Endothelial cell of umbilical vein (primary cell): ENCODE measurements around the gene HAPLN2. TPM values are rescaled to one million over a fixed set of nuclear protein-coding genes. Genes with fewer than 3 reads are reported as not detected.

Experiments used
- BruUV-seq: library from RNA; stranded (reverse); fragments of 400-500 nt; replicated peaks from 2 replicates; lab custom pipeline; 2021; lab: Mats Ljungman, UMichigan
- CTCF ChIA-PET: fragments of 300-600, 350-600 bp; sonication (Branson Sonifier 250); formaldehyde crosslinking; loops from one replicate; lab custom pipeline; 2021; ENCODE audit warnings: antibody characterized with exemption, inconsistent platforms; lab: Charles Lee
- POLR2A ChIA-PET: fragments of 300-600, 350-600 bp; sonication (Branson Sonifier 250); formaldehyde crosslinking; loops from one replicate; lab custom pipeline; 2021; ENCODE audit warnings: antibody characterized with exemption, inconsistent platforms; lab: Charles Lee
- DNase-seq: peaks from one replicate; pipeline ENCODE4 v3.0.0-alpha.2; 2011; ENCODE audit warnings: low read depth, low spot score
- FAIRE-seq: peaks from 2 replicates; lab custom pipeline; 2011; peaks lifted over from hg19 to GRCh38; lab: Jason Lieb, UNC
- H2AFZ ChIP-seq: 2 replicates; pipeline ENCODE4 v1.6.0; 2012; ENCODE audit warnings: low read depth, low read length, control low read depth, inconsistent platforms
- H3K27ac ChIP-seq: 2 replicates; pipeline ENCODE4 v1.5.1; 2011; ENCODE audit warnings: low read depth, mild to moderate bottlenecking, control low read depth, low read length, moderate library complexity; ENCODE audit not compliant: insufficient read depth
- H3K27me3 ChIP-seq, 2 experiments: 2 replicates each; pipeline versions ENCODE4 v1.6.0 to v1.6.1; 2011; ENCODE audit warnings: low read length in 2 of 2, mixed read lengths in 1 of 2; ENCODE audit not compliant: control insufficient read depth in 2 of 2, insufficient read depth in 2 of 2
- H3K36me3 ChIP-seq, 2 experiments: 2 replicates in 1 of 2; 3 replicates in 1 of 2; pipeline ENCODE4 v1.5.1; 2011; ENCODE audit warnings: low read length in 2 of 2, mild to moderate bottlenecking in 1 of 2, moderate library complexity in 1 of 2; ENCODE audit not compliant: control insufficient read depth in 2 of 2, insufficient read depth in 2 of 2; ENCODE audit errors: extremely low read depth in 1 of 2
- H3K4me1 ChIP-seq: 3 replicates; pipeline ENCODE4 v1.5.1; 2011; ENCODE audit warnings: mild to moderate bottlenecking, low read length; ENCODE audit not compliant: control insufficient read depth, insufficient read depth; ENCODE audit errors: extremely low read depth
- H3K4me2 ChIP-seq: 2 replicates; pipeline ENCODE4 v1.6.1; 2011; ENCODE audit warnings: low read length, control low read depth, mixed read lengths; ENCODE audit not compliant: insufficient read depth
- H3K4me3 ChIP-seq, 3 experiments: fragments of 200-600 bp in 1 of 3; sonication (generic), shearing (Covaris generic) in 1 of 3; replicated peaks in 1 of 3; 2 replicates each; pipeline ENCODE4 v1.5.1; 2011 to 2016; ENCODE audit warnings: control low read depth in 3 of 3, low read length in 3 of 3, mild to moderate bottlenecking in 2 of 3, inconsistent platforms in 1 of 3, low read depth in 1 of 3, moderate library complexity in 1 of 3; ENCODE audit not compliant: insufficient read depth in 1 of 3
- H3K79me2 ChIP-seq: 2 replicates; pipeline ENCODE4 v1.6.0; 2012; ENCODE audit warnings: low read length, inconsistent platforms; ENCODE audit not compliant: control insufficient read depth, insufficient read depth
- H3K9ac ChIP-seq: replicated peaks from 2 replicates; pipeline ENCODE3; 2011; ENCODE audit warnings: low read length, control low read depth; ENCODE audit not compliant: insufficient read depth; ENCODE audit errors: extremely low read depth
- H3K9me1 ChIP-seq: replicated peaks from 3 replicates; pipeline ENCODE4 v1.6.0; 2011; ENCODE audit warnings: mild to moderate bottlenecking, low read length; ENCODE audit not compliant: control insufficient read depth, insufficient read depth; ENCODE audit errors: extremely low read depth
- H3K9me3 ChIP-seq: replicated peaks from 2 replicates; pipeline ENCODE4 v1.5.1; 2012; ENCODE audit warnings: low read length, inconsistent platforms; ENCODE audit not compliant: control insufficient read depth, insufficient read depth
- H4K20me1 ChIP-seq: replicated peaks from 2 replicates; pipeline ENCODE3; 2011; ENCODE audit warnings: mild to moderate bottlenecking, low read length; ENCODE audit not compliant: control insufficient read depth, insufficient read depth; ENCODE audit errors: extremely low read depth
- CTCF ChIP-seq, 2 donors: IDR thresholded peaks; 1 replicate in 1 of 2; 2 replicates in 1 of 2; pipeline ENCODE4 v1.5.1; 2011; ENCODE audit warnings: low read length in 2 of 2, mild to moderate bottlenecking in 2 of 2, moderate library complexity in 2 of 2, control low read depth in 1 of 2, inconsistent platforms in 1 of 2, low read depth in 1 of 2; ENCODE audit not compliant: insufficient read depth in 1 of 2; ENCODE audit errors: extremely low read depth in 1 of 2
- EZH2 ChIP-seq: IDR thresholded peaks from 2 replicates; pipeline ENCODE4 v1.6.1; 2012; ENCODE audit warnings: borderline replicate concordance, low read depth, mild to moderate bottlenecking, moderate library complexity, low read length, inconsistent platforms; ENCODE audit not compliant: severe bottlenecking
- FOS ChIP-seq: IDR thresholded peaks from 2 replicates; pipeline ENCODE4 v1.6.1; 2011; ENCODE audit warnings: mild to moderate bottlenecking, low read length, moderate library complexity, borderline replicate concordance; ENCODE audit not compliant: insufficient read depth
- GATA2 ChIP-seq: IDR thresholded peaks from 2 replicates; pipeline ENCODE4 v1.7.0; 2011; ENCODE audit warnings: low read depth, mild to moderate bottlenecking, moderate library complexity, mixed read lengths, low read length; ENCODE audit not compliant: insufficient read length, insufficient read depth
- JUN ChIP-seq: IDR thresholded peaks from 2 replicates; pipeline ENCODE4 v1.6.1; 2011; ENCODE audit warnings: borderline replicate concordance, low read depth; ENCODE audit not compliant: insufficient read length, insufficient read depth
- MAX ChIP-seq: IDR thresholded peaks from 2 replicates; pipeline ENCODE4 v1.6.1; 2011; ENCODE audit not compliant: insufficient read depth, insufficient read length
- MYC ChIP-seq: IDR thresholded peaks from one replicate; pipeline ENCODE4 v1.6.1; 2011; ENCODE audit warnings: mild to moderate bottlenecking, low read depth, low read length
- POLR2A ChIP-seq: IDR thresholded peaks from 2 replicates; pipeline ENCODE4 v1.6.1; 2012; ENCODE audit warnings: low read depth, mild to moderate bottlenecking, control low read depth, low read length
- POLR2AphosphoS5 ChIP-seq: IDR thresholded peaks from 2 replicates; pipeline ENCODE4 v1.6.1; 2012; ENCODE audit warnings: low read depth, mild to moderate bottlenecking, control low read depth, low read length, moderate library complexity; ENCODE audit not compliant: insufficient read depth
- dilution Hi-C: fragments of 300-500 bp; cut with MboI; formaldehyde crosslinking; loops from one replicate; pipeline ENCODE4 v1.15.0; 2019; ENCODE audit warnings: low sequenced_read_pairs; ENCODE audit not compliant: extremely low pct_ligation_motif_present
- intact Hi-C: fragments of 100-400 bp; cut with micrococcal nuclease; formaldehyde crosslinking; loops from one replicate; pipeline ENCODE4 v1.10.0; 2022
- polyA plus RNA-seq, 4 experiments: library from polyadenylated mRNA; depleted of rRNA in 3 of 4; stranded (reverse) in 3 of 4; unstranded in 1 of 4; fragments of >200 nt; gene quantifications; 2 replicates each; pipeline versions ENCODE4 v1.2.1 to v1.2.3, GENCODE V29; 2011 to 2012; ENCODE audit warnings: missing spikeins in 1 of 4
- total RNA-seq: library from RNA; stranded (reverse); gene quantifications from 2 replicates; pipeline ENCODE4 v1.2.3, GENCODE V29; 2021

The HAPLN2 gene
- total and polyA plus RNA-seq, 2 donors (not counting 3 experiments of a cell fraction or from before 2014, with no cell fraction given) = not detected

- Histone ChIP-seq H3K9me3 (no peaks in the 10 kb centered on the region), H3K79me2 (no peaks in the 10 kb centered on the region), H4K20me1 (no peaks in the 10 kb centered on the region), H3K4me3 (no peak overlapping the region), H3K9me1 (no peaks in the 10 kb centered on the region), H3K36me3 (no peaks in the 10 kb centered on the region), H2AFZ (no peak overlapping the region), H3K4me1 (no peaks in the 10 kb centered on the region), H3K4me2 (no peak overlapping the region), H3K27ac (no peak overlapping the region), H3K9ac (no peak overlapping the region), H3K27me3 (peaks cover 80 to 87% of the 10 kb centered on the region in 2 experiments)
- intact Hi-C loops (no loop called here), dilution Hi-C loops (no loop called here)
- DNase-seq = no peak
- ChIA-PET POLR2A (no interaction called here), CTCF (interaction anchor here (1.1 to 3.2 kb wide), 7 partner anchors 13 to 82 kb away, joined by 3 to 20 read pairs (median 8); partner anchors contain the start of gene NES)
- BruUV-seq = no TSS peak
- FAIRE-seq = no peak
- no peak for TF ChIP-seq JUN
- TF ChIP-seq EZH2 = no peak
- TF ChIP-seq POLR2AphosphoS5 = no peak
- no peak for TF ChIP-seq POLR2A
- TF ChIP-seq GATA2 = no peak
- no peak for TF ChIP-seq MYC
- TF ChIP-seq FOS = no peak
- TF ChIP-seq CTCF (IDR thresholded peaks at IDR 0.05; ENCODE audit: extremely low read depth in 1 of 2, insufficient read depth in 1 of 2, low read depth in 1 of 2, low read length in 2 of 2) = no peak
- no peak for TF ChIP-seq MAX
Measured at GRCh38 chr1:156643778-156644092, 24.5 kb downstream of the HAPLN2 start.
